GM19455 (cell line): ENCODE measurements around the gene RTL10.

Experiments used
- ATAC-seq: cut with Tn5 transposase; IDR thresholded peaks from one replicate; pipeline ENCODE4 v1.9.1; 2021; ENCODE audit not compliant: unreplicated experiment

RTL10 gene

DNA sequence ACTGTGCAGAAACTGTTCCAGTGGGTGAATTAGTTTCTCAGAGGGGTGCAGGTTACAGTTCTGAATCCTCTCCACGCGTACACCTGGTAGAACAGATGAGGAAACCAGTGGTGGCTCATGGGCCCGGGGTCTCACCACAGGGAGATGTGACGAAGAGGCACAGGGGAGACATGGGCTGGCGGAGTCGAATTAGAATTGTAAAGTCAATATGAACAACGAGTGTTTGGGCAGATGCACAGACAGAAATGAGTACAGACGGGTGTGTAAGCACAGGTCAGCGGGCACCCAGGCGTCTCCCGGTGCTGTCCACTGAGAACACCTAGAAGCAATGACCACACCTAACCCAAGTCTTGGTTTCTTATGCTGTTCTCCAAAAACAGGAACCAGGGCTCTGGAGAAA, 41.8 kb downstream of the RTL10 start:
- no peak for ATAC-seq

GRCh38 chr22:19811811-19812771, 42.6 kb downstream of the RTL10 start:
- no peak for ATAC-seq

DNA sequence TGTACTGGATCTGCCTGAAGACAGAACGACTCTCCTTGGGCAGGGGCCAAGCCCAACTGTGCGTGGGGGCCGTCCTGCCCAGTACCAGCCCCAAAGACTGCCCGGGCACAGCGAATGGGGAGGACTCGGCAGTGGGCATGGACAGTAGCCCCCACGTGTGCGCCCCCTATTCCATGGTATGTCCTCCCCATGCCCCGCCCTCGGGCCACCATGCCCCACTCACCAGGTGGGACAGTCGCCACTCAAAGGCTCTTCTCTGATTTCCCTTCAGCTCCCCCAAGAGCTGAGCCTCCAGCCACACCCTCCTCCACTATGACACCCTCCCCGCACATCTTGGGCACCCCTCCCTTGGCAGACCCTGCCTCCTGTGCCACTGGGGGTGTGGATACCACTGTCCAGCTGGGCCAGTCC, 43.5 kb downstream of the RTL10 start:
- ATAC-seq: no peak

DNA sequence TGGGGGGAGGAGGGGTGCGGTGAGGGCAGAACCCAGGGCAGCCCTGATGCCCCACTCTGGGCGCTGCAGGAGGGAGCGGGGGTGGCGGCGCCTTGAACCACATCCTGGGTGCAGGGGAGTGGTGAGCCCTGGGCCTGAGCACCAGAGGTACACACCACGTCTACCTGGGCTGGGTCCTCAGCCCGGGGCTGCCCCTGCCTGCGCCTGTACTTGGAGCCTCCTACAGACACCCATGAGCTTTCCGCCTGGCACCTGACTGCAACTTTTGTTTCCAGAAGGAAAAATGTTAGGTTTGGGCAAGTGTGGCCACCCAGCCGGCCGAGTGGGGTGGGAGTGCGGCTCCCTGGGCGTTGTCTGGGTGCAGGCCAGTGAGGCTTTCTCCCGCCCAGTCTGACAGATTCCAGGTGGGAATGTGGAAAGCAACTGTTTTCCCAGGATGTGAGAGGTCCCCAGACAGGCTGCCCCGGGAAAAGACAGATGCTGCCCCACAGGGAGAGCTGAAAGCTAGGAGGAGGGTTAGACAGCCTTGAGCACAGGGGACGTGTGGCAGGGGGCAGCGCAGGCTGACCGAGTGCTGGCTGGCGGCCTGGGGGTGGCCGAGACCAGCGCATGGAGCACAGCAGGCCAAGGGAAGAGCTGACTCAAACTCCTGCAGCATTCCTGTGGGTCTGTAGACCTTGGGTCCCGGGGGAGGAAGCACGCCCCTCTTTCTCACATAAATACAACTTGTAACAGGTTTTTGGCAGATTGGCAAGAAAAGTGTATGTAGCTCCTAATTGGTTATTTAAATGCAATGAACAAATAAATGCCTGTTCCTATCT, 44.1 kb downstream of the RTL10 start:
- no peak for ATAC-seq

GRCh38 chr22:19809741-19810140, 44.9 kb downstream of the RTL10 start:
- no peak for ATAC-seq

DNA sequence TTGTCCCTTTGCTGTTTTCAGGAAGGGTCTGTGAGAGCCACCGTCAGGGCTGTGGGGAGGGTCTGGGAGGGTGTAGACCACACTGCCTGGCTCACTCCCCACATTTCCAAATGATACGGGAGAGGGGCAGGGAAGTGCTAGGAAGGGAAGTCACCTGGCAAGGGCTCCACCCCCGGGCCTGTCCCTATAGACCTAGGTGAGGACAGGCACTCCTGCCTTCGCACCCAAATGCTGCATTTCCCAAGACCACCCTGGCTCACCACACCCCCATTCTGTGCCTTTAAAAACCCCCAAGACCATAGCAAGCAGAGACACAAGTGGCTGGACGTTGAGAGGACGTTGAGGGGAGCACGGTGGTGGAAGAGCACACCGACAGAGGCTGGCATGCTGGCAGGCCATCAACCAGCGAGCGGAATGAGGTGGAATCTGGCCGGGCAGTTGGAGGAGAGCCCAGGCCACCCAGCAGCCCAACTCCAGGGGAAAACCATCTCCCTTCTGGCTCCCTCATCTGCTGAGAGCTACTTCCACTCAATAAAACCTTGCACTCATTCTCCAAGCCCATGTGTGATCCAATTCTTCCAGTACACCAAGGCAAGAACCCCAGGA, 45.7 kb downstream of the RTL10 start:
- no peak for ATAC-seq

DNA sequence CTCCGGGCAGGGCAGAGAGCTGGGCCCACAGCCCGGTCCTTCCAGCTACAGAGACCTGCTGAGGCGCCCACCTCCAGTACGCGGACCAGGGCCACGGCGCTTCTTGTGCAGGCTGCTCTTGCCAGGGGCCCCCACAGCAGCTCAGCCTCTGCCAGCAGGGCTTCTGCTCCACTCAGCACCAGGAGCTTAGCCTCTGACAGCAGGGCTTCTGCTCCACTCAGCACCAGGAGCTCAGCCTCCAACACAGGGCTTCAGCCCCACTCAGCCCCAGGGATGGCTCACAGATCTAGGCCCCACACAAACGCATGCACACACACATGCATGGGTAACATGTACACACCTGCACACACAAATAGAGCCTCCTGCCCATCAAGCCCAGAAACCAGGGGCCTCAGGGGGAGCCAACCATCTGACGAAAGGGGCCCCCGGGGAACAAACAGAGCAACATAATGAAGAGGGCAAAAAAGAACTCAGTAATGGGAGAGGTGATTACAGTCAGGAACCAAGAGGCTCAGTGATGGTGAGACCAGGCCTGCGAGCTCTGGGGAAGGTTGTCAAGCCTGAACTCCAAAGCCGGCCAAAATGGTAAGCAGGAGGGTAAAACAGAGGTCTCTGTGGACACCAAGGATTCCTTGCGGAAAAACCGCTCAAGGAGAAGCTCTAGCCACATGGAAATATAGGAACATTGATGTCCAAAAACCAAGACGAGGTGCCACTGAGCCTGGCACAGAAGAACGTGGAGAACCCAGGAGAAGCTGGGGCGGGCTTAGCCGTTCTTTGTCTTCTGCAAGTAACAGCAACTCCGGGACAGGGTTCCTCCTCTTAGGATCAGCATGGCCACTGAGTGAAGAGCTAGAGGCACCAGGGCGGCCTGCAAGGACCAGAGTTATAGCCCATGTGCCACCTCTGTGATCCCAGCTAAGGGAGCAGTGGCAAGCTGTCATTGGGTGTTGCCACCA, 46.5 kb downstream of the RTL10 start:
- ATAC-seq: no peak

- no peak for ATAC-seq
These were observed 47.3 kb downstream of the RTL10 start for GRCh38 chr22:19807161-19807913.

DNA sequence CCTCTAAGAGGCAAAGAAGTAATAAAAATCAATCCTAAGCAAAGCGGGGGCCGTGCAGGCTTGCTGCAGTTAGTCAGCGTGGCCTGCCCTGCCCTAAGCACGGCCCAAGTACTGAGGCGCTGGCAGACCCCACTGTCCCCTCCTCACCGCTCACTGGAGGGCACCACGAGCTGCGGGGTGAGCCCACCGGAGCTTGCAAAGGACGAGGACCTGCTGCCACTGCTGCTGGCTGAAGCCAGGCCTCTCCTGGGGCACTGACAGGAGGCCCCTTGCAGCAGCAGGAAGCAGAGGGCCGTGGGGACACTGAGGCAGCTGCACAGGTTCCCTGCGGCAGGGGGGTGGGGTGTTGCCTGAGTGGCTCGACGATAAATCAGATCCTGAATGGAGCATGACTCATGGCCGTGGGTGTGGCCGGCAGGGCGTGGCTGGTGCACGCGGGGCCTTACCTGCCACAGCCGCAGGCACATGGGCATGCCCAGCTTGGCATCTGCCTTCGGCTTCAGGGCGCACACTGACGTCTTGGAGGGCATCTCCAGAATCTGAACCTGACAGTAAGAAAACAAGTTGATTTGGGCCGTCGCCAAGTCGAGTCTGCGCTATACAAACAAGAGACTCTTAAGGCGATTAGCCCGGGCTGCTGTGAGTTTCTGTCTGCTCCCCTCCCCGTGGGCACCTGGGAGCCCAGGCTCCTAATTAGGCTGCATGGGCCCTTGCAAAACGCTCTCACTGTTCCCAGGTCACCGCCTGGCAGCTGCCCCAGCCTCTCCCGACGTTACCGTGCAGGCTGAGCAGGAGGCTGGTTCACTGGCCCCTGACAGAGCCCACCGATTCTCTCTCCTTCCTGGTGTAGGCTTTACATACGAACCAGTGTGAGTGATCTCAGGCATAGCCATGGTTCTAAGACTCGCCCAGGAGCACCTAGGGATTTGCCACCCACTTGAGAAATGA, 48.2 kb downstream of the RTL10 start:
- no peak for ATAC-seq

DNA sequence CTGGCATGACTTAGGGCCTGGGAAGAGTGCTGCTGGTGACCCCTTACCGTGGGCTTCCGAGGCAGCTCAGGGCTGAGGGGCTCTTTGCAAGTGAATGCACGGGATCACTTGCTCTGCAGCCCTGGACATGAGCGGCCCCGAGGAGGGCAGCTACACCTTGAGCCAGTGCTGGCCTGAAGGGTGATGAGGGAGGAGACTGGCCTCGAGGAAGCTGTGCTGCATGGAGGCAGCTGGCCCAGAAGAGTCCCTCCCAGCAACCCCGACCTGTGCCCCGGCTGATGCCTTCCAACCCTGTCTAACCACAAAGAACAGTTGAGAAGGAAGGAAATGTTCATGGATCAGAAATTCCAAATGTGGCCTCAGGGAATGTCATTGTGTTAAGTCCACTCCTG, 48.9 kb downstream of the RTL10 start:
- ATAC-seq: no peak
